ENCODE measurements around the gene SYNM.
"Not testable (repeated sequence)": the region's sequence is repeated elsewhere in the genome, so short reads cannot be mapped to it uniquely, and the experiment has no call there.

SYNM gene, protein sequence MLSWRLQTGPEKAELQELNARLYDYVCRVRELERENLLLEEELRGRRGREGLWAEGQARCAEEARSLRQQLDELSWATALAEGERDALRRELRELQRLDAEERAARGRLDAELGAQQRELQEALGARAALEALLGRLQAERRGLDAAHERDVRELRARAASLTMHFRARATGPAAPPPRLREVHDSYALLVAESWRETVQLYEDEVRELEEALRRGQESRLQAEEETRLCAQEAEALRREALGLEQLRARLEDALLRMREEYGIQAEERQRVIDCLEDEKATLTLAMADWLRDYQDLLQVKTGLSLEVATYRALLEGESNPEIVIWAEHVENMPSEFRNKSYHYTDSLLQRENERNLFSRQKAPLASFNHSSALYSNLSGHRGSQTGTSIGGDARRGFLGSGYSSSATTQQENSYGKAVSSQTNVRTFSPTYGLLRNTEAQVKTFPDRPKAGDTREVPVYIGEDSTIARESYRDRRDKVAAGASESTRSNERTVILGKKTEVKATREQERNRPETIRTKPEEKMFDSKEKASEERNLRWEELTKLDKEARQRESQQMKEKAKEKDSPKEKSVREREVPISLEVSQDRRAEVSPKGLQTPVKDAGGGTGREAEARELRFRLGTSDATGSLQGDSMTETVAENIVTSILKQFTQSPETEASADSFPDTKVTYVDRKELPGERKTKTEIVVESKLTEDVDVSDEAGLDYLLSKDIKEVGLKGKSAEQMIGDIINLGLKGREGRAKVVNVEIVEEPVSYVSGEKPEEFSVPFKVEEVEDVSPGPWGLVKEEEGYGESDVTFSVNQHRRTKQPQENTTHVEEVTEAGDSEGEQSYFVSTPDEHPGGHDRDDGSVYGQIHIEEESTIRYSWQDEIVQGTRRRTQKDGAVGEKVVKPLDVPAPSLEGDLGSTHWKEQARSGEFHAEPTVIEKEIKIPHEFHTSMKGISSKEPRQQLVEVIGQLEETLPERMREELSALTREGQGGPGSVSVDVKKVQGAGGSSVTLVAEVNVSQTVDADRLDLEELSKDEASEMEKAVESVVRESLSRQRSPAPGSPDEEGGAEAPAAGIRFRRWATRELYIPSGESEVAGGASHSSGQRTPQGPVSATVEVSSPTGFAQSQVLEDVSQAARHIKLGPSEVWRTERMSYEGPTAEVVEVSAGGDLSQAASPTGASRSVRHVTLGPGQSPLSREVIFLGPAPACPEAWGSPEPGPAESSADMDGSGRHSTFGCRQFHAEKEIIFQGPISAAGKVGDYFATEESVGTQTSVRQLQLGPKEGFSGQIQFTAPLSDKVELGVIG (N-terminal part only)

DNA sequence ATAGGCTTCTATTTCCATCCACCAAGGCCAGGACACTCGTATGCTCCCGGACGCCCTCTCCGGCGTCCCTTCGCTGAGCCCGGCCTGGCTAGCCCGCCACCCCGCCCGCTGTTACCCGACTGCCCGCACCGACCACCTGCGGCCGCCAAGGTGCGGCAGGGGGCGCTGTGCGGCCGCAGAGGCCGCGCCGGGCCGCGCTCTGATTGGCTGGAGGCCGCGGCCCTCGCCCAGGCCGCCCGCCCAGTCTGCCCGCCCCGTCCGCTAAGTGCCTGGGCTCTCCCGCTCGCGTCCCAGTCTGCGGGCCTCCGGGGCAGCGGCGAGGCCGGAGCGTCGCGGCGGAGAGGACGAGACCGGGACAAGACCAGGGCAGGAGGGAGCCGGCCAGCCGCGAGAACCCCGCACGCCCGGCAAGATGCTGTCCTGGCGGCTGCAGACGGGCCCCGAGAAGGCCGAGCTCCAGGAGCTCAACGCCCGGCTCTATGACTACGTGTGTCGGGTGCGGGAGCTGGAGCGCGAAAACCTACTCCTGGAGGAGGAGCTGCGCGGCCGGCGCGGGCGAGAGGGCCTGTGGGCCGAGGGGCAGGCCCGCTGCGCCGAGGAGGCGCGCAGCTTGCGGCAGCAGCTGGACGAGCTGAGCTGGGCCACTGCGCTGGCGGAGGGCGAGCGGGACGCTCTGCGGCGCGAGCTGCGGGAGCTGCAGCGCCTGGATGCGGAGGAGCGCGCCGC is at the start of gene SYNM:
Gene SYNM, plus strand, starts transcription at position 293 of the 726 bp plus-strand sequence. Its CDS starts 120 bp downstream, at position 413.
- peak; percentile 12 for DNase-seq (ENCODE audit: low spot score)

DNA sequence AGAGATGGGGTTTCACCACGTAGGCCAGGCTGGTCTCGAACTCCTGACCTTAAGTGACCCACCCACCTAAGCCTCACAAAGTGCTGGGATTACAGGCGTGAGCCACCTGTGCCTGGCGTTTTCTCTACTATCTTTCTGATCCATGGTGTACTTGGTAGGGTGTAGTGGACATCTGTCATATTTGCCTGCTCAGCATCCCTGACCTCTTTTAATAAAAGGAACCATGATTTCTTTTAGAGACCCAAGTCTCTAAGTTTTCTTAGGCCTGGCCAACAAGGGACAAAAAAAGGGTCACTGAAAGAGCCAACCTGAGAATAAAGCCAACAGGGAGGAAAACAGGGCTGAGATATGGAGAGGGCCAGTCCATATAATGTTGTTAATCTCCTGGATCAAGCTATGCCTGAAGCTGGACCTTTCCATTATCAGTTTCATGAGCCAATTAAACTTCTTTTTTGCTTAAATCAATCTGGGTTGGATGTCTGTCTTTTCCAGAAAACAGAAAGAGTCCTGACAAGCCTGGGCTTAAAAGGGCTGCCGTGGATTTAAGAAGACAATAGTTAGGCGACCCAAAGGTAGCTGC is 49.2 kb upstream of the SYNM start:
- no peak for DNase-seq (ENCODE audit: low spot score)

DNA sequence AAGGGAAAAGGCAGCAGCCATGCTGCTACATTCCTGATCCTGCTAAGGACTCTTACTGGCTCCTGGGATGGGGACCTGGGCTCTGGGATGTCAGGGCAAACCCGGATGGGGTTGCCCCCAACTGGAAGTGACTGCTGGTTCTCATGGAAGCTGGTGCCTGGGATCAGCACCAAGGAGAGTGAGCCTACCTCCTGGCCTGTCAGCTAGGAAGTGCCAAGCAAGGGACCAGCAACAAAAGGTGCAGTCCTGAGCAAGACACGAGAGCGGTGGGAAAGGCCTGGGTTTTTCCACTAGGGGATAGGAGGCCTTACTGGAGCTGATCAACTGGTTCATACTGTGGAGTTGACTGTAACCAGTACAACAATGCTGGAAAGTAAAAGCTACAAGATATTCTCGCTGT is 47.9 kb upstream of the SYNM start:
- no peak for DNase-seq (ENCODE audit: low spot score)

DNA sequence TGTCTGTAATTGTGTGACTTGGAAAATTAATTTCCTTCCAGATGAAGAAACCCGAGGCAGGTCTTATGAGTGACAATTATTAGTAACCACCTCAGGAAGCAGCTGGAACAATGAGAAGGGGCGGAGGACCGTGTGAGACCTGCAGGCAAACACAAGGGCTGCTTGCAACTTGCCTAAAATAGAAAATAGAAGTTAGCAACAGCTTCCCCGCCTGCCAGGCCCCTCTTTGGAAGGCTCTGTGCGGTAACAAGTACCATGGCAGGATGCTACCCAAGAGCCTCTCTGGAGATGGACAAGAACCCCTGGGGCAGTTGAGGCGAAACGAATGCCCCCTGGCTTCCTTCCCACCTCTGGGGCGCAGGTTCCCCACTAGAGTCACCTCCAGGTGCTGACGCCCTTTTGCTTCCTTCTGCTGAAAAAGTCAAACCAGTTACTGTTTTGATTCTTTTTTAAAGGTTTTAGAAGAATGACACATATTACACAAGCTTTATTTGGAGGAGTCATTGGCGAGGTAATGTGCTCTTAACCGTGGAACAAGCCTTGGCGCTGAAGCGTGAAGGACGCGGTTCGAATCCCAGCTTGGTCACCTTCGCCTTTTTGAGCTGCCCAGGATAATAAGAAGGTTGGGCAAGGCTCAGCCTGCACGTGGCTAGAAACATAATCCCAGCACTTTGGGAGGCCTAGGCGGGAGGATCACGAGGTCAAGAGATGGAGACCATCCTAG is 47.0 kb upstream of the SYNM start:
- DNase-seq (ENCODE audit: low spot score), result no peak

DNA sequence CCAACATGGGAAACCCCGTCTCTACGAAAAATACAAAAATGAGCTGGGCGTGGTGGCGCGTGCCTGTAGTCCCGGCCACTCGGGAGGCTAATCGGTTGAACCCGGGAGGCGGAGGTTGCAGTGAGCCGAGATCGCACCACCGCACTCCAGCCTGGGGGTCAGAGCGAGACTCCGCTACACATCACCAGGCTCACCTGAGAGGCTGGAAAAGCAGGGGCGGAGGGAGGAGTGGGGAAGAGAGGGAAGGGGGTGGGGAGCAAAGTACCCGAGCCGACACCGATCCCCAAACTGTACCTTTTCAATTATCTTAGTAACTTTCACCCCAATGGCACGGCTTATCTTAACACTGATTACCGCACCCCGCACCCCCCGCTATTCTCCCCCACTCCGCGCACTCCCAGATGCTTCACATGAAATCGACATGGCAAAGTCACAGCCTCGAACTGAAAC is 46.4 kb upstream of the SYNM start:
- DNase-seq (ENCODE audit: low spot score), result no peak

DNA sequence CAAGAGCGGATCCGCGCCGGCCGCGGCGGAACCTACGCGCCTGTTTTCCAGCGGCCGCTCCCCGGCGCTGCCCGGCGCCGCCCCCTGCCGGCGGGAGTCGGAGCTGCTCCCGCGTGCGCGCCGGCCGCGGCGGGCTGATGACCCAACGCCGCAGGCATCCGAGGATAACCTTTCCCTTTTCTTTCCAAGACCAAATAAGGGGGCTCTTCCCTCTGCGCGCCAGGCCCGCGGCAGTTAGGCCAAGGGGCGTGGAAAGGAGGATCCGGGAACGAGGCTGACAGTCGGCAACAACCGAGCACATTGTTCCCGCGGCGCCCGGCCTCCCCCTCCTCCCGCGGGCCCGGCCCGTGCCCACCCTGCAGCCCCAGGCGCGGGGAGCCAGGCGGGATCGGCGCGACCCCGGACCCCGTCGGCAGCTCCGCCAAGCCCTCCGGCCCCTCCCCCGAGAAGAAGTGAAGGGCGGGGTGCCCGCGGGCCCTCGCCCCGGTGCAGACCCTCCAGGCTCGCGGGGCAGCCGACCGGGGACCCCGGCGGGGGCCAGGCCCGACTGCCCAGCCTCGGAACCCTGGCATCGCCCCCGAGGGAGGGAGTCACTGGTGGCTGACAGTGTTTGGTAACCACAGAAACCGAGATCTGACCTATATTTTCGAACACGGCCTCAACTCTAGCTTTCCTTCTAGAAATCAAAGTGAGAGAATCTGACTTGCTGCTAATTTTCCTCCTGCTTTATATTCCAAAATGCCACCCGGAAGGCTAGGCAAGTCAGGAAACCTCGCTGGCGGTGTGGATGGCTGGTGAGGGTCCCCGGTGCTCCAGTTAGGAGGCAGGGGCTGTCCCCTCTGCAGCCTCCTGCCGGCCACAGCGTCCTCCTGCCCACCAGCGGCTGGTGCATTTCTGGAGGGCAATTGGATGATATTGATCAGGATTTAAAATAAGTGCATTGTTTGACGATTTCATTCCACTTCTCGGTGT is 45.6 kb upstream of the SYNM start:
- peak; percentile 17 for DNase-seq (ENCODE audit: low spot score)

DNA sequence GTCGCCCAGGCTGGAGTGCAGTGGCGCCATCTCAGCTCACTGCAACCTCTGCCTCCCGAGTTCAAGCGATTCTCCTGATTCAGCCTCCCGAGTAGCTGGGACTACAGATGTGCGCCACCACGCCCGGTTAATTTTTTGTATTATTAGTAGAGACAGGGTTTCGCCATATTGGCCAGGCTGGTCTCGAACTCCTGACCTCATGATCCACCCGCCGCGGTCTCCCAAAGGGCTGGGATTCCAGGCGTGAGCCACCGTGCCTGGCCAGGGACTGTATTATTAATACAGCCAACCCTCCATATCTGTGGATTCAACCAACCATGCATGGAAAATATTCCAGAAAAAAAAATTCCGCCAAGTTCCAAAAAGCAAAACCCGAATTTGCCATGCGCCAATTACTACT is 44.7 kb upstream of the SYNM start:
- DNase-seq (ENCODE audit: low spot score), result not testable (repeated sequence)

DNA sequence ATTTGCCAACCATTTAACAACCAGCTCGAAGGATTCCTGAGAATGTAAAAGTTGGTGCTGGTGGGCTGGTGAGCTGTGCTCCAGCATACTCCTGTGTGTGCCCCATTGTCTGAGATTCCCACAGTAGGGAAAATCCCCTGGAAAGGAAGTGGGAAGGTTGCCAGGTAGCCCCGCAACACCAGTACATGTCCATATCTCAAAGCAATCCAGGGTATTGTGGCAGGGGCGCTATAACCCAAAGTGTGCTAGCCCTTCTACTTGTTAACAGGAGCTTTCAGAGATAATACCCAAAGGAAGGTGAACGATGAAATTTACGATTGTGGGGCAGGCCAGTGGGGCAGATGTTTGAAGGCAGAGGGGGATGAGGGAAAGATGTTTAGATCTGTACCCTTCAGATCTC is 42.7 kb upstream of the SYNM start:
- no peak for DNase-seq (ENCODE audit: low spot score)

DNA sequence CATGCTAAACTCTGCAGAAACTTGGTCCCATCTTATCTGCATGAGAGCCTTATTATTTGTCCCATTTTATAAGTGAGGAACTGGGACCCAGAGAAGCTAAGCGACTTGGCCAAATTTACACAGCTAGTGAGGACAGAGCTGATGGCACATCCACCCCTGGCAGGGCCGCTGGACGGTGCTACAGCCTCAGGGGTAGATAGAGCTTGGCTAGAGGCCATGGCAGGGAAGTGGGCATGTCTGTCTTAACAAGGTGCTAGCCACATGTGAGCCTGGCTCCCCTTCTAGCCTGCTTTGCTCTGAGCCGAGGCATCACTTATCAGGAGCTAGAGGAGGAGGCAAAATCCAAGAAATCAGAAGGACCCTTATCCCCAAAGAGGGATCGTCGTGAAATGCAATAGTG is 36.7 kb upstream of the SYNM start:
- no peak for DNase-seq (ENCODE audit: low spot score)

DNA sequence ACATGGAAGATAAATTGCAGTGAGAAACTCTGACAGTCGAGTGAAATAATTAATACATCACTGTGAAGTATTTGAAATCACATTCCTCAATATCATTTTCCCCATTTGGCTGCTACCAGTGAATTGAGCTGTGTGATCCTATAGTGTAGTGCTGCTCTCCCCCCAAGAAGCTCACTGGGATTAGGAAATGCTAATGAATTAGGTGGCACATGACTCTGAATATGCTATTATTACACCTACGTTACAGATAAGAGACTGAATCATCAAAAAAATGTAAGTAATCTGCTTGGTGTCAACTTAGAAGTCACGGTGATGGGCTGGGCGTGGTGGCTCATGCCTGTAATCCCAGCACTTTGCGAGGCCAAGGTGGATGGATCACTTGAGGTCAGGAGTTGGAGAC is 34.7 kb upstream of the SYNM start:
- DNase-seq (ENCODE audit: low spot score), result no peak

DNA sequence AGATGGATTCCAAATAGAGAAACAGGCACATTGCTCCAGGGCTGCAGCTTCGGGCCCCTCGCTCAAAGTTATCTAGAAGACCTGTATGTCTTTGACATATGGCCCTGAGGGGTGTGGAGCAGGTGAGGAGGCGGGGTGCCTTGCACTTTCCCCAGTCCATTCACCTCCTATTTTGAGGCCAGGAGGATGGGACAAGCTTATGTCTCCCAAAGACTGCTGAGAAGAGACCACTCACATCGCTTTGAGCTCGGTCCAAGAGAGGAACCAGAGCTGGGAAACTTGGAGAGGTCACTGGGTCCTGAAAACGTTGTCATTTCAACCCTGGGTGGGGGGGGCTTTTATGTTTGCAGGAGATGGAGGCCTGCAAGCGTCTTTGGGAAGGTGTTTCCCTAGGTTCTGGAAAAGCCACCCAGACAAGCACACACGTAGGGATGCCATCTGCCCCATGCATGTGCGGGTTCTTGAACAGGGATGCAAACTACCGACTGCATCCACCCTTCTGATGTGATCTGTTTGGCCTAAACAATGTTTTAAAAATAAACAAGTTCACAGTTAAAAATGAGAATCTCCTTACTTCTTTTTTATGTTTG is 33.7 kb upstream of the SYNM start:
- DNase-seq (ENCODE audit: low spot score), result no peak

DNA sequence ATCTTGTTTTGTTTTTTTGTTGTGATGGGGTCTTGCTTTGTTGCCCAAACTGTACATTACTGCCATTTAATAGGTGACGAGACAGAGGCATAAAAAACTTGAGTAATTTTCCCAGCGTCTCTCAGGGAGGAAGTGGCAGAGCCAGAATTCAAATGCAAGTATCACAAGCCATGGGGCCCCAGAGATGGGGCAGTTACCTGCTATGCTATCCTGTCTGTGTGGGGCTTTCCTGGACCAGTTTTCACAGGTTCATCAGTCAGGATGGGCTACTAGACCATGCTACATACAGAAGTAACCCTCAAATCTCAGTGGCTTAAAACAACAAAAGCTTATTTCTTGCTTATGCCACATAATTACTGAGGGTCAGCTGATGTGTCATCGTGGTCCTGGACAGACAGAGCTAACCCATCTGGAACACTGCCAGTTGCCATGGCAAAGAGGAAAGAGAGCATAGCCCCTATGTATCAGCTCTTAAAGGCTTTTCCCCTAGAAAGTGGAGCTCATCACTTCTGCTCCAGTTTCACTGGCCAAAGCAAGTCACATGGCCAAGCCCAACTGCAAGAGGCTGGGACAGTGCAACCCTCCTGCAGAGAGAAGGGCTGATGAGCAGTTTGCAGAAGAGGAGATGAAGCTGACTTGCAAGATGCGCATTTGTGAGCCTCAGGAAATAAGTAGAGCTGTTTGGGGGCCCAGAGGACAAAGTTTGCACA is 31.7 kb upstream of the SYNM start:
- no peak for DNase-seq (ENCODE audit: low spot score)

DNA sequence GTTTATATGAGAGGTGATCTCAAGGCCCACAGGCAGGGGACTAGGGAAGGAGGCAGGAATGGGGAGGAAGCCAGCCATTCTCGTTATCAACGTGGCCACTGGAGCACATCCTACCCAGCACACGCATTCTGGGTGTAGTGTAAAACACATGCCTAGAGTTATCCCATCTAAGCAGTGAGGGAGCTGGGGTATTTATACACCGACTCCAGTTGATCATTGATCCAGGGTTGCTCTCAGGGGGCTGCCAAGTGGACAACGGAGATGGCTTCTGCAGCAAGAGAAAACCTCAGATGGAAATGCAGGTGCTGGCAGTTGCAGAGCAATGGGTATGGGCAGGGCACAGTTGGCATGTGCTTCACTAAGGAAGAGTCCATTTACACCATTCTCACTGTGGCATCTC is 30.4 kb upstream of the SYNM start:
- no peak for DNase-seq (ENCODE audit: low spot score)

DNA sequence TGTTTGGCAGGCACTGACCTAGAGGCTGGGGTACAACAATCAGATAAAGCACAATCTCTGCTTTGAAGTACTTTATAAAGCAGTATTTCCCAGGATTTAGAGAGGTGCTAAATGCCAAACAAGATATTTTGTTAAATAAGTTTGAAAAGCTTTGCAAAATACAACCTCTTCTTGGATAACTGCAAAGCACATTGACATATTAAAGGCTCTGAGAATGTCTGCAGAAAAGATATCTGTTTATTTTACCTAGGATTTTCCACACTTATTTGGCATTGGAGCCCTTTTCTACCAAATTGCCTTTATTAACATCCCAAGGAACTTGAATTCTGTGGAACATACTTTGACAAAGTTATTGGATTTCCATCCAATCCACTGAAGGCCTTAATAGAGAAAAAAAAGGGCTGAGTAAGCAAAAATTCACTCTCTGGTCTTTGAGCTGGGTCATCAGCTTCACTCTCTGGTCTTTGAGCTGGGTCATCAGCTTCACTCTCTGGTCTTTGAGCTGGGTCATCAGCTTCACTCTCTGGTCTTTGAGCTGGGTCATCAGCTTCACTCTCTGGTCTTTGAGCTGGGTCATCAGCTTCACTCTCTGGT is 29.7 kb upstream of the SYNM start:
- not testable (repeated sequence) for DNase-seq (ENCODE audit: low spot score)

DNA sequence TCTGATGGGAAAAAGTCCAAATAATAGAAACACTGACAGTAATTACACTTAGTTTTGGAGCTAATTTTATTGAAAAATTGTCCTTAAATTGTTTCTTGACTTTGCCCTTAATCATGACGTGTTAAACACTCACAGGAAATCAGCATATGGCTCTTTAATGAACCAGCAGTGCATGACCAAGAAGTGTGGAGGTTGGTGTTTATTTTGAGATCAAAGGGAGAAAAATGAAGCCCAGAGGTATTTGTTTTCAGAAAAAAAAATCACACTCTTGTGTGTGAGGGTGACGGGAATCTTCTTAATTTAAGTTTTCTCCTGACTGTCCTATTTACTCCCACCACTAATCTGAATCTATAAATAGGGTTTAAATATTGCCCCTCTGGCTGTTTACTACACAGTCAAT is 28.8 kb upstream of the SYNM start:
- DNase-seq (ENCODE audit: low spot score), result no peak

DNA sequence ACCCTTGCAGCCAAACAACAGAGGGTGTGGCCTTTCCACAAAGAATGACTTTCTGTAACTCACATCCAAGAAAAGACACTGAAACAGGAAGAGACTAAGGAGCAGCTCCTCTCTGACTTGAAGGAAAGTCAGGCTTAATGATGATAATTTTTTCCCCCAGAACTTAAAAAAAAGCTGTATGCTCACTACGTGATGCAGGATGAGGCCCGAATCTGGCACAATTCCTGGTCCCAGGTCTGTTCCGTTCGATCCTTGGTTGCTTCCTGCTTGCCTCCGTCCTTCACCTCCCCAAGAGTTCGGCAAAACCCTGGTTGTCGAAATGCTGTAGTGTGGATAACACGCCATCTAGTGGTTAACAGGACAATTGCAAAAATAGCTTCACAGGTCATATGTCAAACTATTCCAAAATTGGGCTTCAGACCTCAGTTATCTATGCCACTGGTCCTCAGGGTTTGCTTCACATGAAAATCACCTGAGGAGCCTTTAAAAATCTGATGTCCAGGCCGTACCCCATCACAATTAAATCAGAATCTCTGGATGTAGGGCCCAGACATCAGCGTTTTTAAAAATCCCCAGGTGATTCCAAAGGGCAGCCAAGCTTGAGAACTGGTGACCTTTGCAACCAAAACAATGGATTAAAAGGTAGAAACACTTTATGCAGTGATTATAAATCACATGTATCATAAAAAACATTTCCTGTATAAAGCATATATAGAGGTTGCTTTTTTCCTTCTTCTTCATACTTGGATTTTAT is 28.1 kb upstream of the SYNM start:
- peak; percentile 63 for DNase-seq (ENCODE audit: low spot score)

DNA sequence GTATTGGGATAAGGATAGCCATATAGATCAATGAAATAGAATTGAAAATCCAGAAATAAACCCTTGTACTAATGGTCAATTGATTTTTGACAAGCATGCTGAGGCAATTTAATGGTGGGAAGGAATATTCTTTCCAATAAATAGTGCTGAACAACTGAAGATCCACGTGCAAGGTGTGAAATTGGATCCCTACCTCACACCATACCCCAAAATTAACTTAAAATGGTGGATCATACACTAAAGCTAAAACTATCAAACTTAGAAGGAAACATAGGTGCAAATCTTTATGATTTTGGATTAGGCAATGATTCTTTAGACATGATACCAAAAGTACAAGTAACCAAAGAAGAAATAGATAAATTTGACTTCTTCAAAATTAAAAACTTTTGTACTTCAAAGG is 22.1 kb upstream of the SYNM start:
- no peak for DNase-seq (ENCODE audit: low spot score)

Data from CD4-positive, alpha-beta T cell treated with Interleukin-2 at 100 ng/mL for 4 hours (primary cell).